Posterior cingulate gyrus (tissue), 11 donors: ENCODE results near the gene RPEL1.

Experiments
- DNase-seq, 10 donors: peaks; one replicate each; pipeline versions ENCODE4 v3.0.0 to v3.0.0-alpha.2; 2020 to 2021; ENCODE audit warnings: mixed read lengths in 3 of 10
- intact Hi-C: fragments of 100-400 bp; cut with DNase I; formaldehyde crosslinking; loops from one replicate; pipeline ENCODE4 v1.15.1; 2023

Gene RPEL1

GRCh38 chr10:103276896-103277712 lies 31.4 kb downstream of the RPEL1 start, which contains the start of gene INA:
TSS of gene INA (plus strand) at chr10:103277138. CDS start at chr10:103277212, 74 bp downstream.
- intact Hi-C loops, result no loop called here
- DNase-seq, result peak in 9 of 10 donors; percentile 26 to 96 (median 73)

- DNase-seq, result peak in 4 of 10 donors; percentile 8 to 89 (median 44)
- intact Hi-C loops, result no loop called here
Measured at GRCh38 chr10:103277713-103278536, 32.2 kb downstream of the RPEL1 start.

GRCh38 chr10:103278537-103278823 lies 32.8 kb downstream of the RPEL1 start:
- intact Hi-C loops, result no loop called here
- peak in 1 of 10 donors; percentile 88 for DNase-seq

- intact Hi-C loops, result no loop called here
- DNase-seq, result peak in 1 of 10 donors; percentile 23
Measured at GRCh38 chr10:103278862-103279298, 33.2 kb downstream of the RPEL1 start.

GRCh38 chr10:103280031-103280430 lies 34.3 kb downstream of the RPEL1 start:
- intact Hi-C loops, result no loop called here
- no peak for DNase-seq

- no peak for DNase-seq
- intact Hi-C loops, result no loop called here
Measured at GRCh38 chr10:103280506-103280905, 34.8 kb downstream of the RPEL1 start.

GRCh38 chr10:103281753-103282152 lies 36.1 kb downstream of the RPEL1 start:
- intact Hi-C loops, result no loop called here

GRCh38 chr10:103282961-103283360 lies 37.3 kb downstream of the RPEL1 start:
- no peak for DNase-seq
- intact Hi-C loops, result no loop called here

More at GRCh38 chr10:103281753-103282152, 36.1 kb downstream of the RPEL1 start:
- peak; percentile 33 to 96 (median 73) for DNase-seq

GRCh38 chr10:103284170-103284569 lies 38.5 kb downstream of the RPEL1 start:
- intact Hi-C loops, result no loop called here
- no peak for DNase-seq

GRCh38 chr10:103287992-103288391 lies 42.3 kb downstream of the RPEL1 start:
- DNase-seq, result no peak
- intact Hi-C loops, result no loop called here

GRCh38 chr10:103291588-103291987 lies 45.9 kb downstream of the RPEL1 start:
- no peak for DNase-seq

GRCh38 chr10:103295374-103296015 lies 49.8 kb downstream of the RPEL1 start:
- intact Hi-C loops, result no loop called here
- no peak for DNase-seq

More at GRCh38 chr10:103291588-103291987, 45.9 kb downstream of the RPEL1 start:
- intact Hi-C loops, result no loop called here
